PC-9 (cell line): ENCODE data around the gene PLCE1. TPM values are rescaled to one million over a fixed set of nuclear protein-coding genes. Genes with fewer than 3 reads are reported as not detected.

Source experiments
- Bru-seq: library from RNA; stranded (reverse); fragments of 400-500 nt; gene quantifications from one replicate; lab custom pipeline; 2021; lab: Mats Ljungman, UMichigan
- BruChase-seq, 2 experiments: library from RNA; stranded (reverse); fragments of 400-500 nt; gene quantifications; one replicate each; lab custom pipeline; 2021; lab: Mats Ljungman, UMichigan
- BruUV-seq: library from RNA; stranded (reverse); fragments of 400-500 nt; replicated peaks from 2 replicates; lab custom pipeline; 2021; lab: Mats Ljungman, UMichigan
- CTCF ChIA-PET: fragments of 300-600 bp; sonication (Branson Sonifier 250); formaldehyde crosslinking; loops from one replicate; lab custom pipeline; 2022; ENCODE audit warnings: antibody characterized with exemption; lab: Charles Lee
- POLR2A ChIA-PET: fragments of 300-600 bp; sonication (Branson Sonifier 250); formaldehyde crosslinking; loops from one replicate; lab custom pipeline; 2022; ENCODE audit warnings: antibody characterized with exemption; ENCODE audit not compliant: unreplicated experiment; lab: Charles Lee
- DNase-seq, 2 experiments: peaks; one replicate each; pipeline versions ENCODE4 v3.0.0 to v3.0.0-alpha.2; 2015 to 2022; ENCODE audit warnings: mixed read lengths in 1 of 2
- H2AFZ ChIP-seq: fragments of 200-600 bp; sonication (generic); 2 replicates; pipeline ENCODE4 v1.8.1; 2017; ENCODE audit warnings: antibody characterized with exemption
- H3F3A ChIP-seq: fragments of 200-600 bp; sonication (generic); 2 replicates; pipeline ENCODE4 v1.8.1; 2017; ENCODE audit warnings: antibody characterized with exemption, mild to moderate bottlenecking, low read depth; ENCODE audit not compliant: insufficient read depth
- H3K27ac ChIP-seq: fragments of 200-600 bp; sonication (generic); 2 replicates; pipeline ENCODE4 v1.6.1; 2016; ENCODE audit warnings: mixed run types
- H3K27me3 ChIP-seq: fragments of 200-600 bp; sonication (generic); 2 replicates; pipeline ENCODE4 v1.6.1; 2016; ENCODE audit warnings: low read depth, mixed run types; ENCODE audit not compliant: insufficient read depth
- H3K36me3 ChIP-seq: fragments of 200-600 bp; sonication (generic); 2 replicates; pipeline ENCODE4 v1.6.1; 2016; ENCODE audit warnings: low read depth, mixed run types
- H3K4me1 ChIP-seq: fragments of 200-600 bp; sonication (generic); replicated peaks from 2 replicates; pipeline ENCODE4 v1.6.1; 2016; ENCODE audit warnings: mixed run types; ENCODE audit not compliant: insufficient read depth
- H3K4me2 ChIP-seq: fragments of 200-600 bp; sonication (generic); 2 replicates; pipeline ENCODE4 v1.6.1; 2017; ENCODE audit warnings: mixed run types
- H3K4me3 ChIP-seq: fragments of 200-600 bp; sonication (generic); 2 replicates; pipeline ENCODE4 v1.6.1; 2016; ENCODE audit warnings: mixed run types
- H3K79me2 ChIP-seq: fragments of 200-600 bp; sonication (generic); 2 replicates; pipeline ENCODE4 v1.6.1; 2017; ENCODE audit warnings: low read depth, mixed run types
- H3K9me2 ChIP-seq: fragments of 200-600 bp; sonication (generic); 2 replicates; pipeline ENCODE4 v1.8.1; 2017; ENCODE audit warnings: mild to moderate bottlenecking; ENCODE audit not compliant: insufficient read depth
- H3K9me3 ChIP-seq: fragments of 200-600 bp; sonication (generic); 2 replicates; pipeline ENCODE4 v1.8.1; 2016; ENCODE audit warnings: low read depth; ENCODE audit not compliant: insufficient read depth
- H4K20me1 ChIP-seq: fragments of 200-600 bp; sonication (generic); 2 replicates; pipeline ENCODE4 v1.8.1; 2017; ENCODE audit not compliant: insufficient read depth
- CTCF ChIP-seq: fragments of 200-600 bp; sonication (generic); conservative IDR thresholded peaks from 2 replicates; pipeline ENCODE4 v1.6.1; 2017; ENCODE audit warnings: mixed run types, antibody characterized with exemption, mild to moderate bottlenecking, moderate library complexity
- EZH2 ChIP-seq: fragments of 200-600 bp; sonication (generic); IDR thresholded peaks from 2 replicates; pipeline ENCODE4 v1.8.0; 2017; ENCODE audit warnings: antibody characterized with exemption, low read depth
- intact Hi-C: fragments of 100-400 bp; cut with micrococcal nuclease; formaldehyde crosslinking; loops from one replicate; pipeline ENCODE4 v1.10.0; 2022; ENCODE audit not compliant: unreplicated experiment
- long read RNA-seq: library from polyadenylated mRNA; stranded (forward); transcript quantifications from one replicate; pipeline ENCODE4 v2.0.0, GENCODE V29; 2022
- total RNA-seq: library from RNA; stranded (reverse); gene quantifications from 2 replicates; pipeline ENCODE4 v1.2.3, GENCODE V29; 2021

Gene PLCE1
- total RNA-seq = 14.8 and 15.2 TPM in 2 replicates
- Bru-seq, nascent RNA = percentile 76 among the genes with signal in this experiment
- BruChase-seq, experiment 1, labeled RNA remaining after a 2-hour chase = percentile 71 among the genes with signal in this experiment
- percentile 65 among the genes with signal in this experiment for BruChase-seq, experiment 2, labeled RNA remaining after a 6-hour chase
- long read RNA-seq, full-length matches to known transcripts = 2 of 17 reads
- long read RNA-seq, partial matches to known transcripts = 4 of 17 reads
- long read RNA-seq, other reads (novel, unspliced or antisense) = 11 of 17 reads

DNA sequence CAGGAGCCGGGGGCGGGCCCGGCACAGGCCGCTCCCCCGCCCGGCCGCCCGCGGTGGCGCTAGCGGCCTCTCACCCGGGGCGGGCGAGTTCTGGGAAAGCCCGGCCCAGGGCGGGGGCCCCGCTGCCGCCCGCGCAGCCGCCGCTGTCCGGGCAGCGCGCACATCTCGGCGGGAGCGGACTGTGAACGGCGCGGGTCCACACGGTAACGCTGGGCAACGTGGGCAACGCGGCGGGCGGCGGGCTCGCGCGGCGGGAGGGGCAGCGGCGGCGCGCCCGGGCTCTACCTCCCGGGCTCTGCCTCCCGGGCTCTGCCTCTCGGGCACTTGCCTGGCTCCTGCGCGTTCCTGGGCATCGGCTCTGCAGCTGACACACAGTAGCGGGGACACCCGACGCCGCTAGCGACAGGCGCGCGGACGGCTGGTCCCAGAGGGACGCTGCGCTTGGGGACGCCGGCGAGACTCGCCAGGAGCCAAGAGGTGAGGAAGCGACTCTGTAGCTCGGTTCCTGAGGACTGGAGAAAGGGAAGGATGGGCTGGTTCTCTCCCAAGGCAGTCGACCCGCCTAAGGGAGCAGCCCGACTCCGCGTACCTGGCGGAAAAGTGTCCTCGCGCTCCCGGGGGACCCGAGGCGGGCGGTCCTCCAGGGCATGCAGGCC is at the start of gene PLCE1:
TSS of gene PLCE1 (plus strand) at position 150 of the 656 bp plus-strand sequence. CDS start 37,116 bp downstream, outside the sequence.
- peak; percentile 42 to 65 for DNase-seq
- CTCF ChIA-PET = no interaction called here
- Histone ChIP-seq H3K36me3 (no peaks in the 10 kb centered on the region), H3K4me2 (peak within 1 kb of the TSS; percentile 78), H4K20me1 (no peaks in the 10 kb centered on the region), H2AFZ (peak within 1 kb of the TSS; percentile 91), H3F3A (peaks cover 29% of the 10 kb centered on the region), H3K4me1 (peaks cover 56% of the 10 kb centered on the region), H3K9me2 (no peaks in the 10 kb centered on the region), H3K4me3 (peak within 1 kb of the TSS; percentile 79), H3K27me3 (no peaks in the 10 kb centered on the region), H3K27ac (no peak within 1 kb of the TSS; the same call in 1 of the 2 replicates), H3K79me2 (peaks cover 45% of the 10 kb centered on the region), H3K9me3 (no peaks in the 10 kb centered on the region)
- no TSS peak for BruUV-seq
- intact Hi-C loops = loop anchor here (2.0 to 10.0 kb wide), 2 partner anchors 49 to 79 kb away; no protein-coding TSS in a partner anchor
- TF ChIP-seq CTCF = no peak
- no peak for TF ChIP-seq EZH2
- POLR2A ChIA-PET = interaction anchor here (0.6 to 0.7 kb wide), 2 partner anchors 104 to 313 kb away, joined by 4 to 5 read pairs; no protein-coding TSS in a partner anchor

DNA sequence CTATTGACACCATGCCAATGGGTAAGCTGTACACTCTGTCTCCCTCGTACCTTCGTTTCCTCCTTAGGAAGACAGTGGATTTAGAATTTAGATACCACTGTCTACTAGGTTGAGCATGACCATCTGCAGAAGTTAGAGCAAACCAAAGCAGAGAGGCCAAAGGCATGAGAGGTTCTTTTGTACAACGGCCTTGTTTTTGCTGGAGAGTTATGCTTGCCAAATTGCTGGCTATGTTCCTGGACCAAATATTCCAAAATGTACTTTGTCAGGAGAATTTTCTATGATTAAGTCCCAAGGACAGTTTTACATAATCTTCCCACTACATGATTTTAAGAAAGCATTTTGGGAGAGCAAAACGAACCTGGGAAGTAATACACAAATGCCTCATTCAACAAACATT is 47.9 kb upstream of the PLCE1 start:
- no peak for DNase-seq
- ChIA-PET CTCF (no interaction called here), POLR2A (no interaction called here)
- H3F3A ChIP-seq = no peaks in the 10 kb centered on the region
- H3K4me1 ChIP-seq = no peaks in the 10 kb centered on the region
- no peaks in the 10 kb centered on the region for H3K9me3 ChIP-seq
- no TSS peak for BruUV-seq
- H3K36me3 ChIP-seq = no peaks in the 10 kb centered on the region
- no peak overlapping the region for H3K27ac ChIP-seq
- H3K79me2 ChIP-seq = no peaks in the 10 kb centered on the region
- no peaks in the 10 kb centered on the region for H3K9me2 ChIP-seq
- intact Hi-C loops = no loop called here
- H2AFZ ChIP-seq = no peak overlapping the region
- H3K4me2 ChIP-seq = no peak overlapping the region
- H3K27me3 ChIP-seq = no peaks in the 10 kb centered on the region
- no peaks in the 10 kb centered on the region for H4K20me1 ChIP-seq
- H3K4me3 ChIP-seq = no peak overlapping the region
- TF ChIP-seq EZH2 (no peak), CTCF (no peak)

GRCh38 chr10:93947055-93947454 is 46.7 kb upstream of the PLCE1 start:
- no peak for TF ChIP-seq EZH2
- TF ChIP-seq CTCF = no peak
- H4K20me1 ChIP-seq = no peaks in the 10 kb centered on the region
- no peaks in the 10 kb centered on the region for H3K27me3 ChIP-seq
- H3F3A ChIP-seq = no peaks in the 10 kb centered on the region
- no TSS peak for BruUV-seq
- no peaks in the 10 kb centered on the region for H3K79me2 ChIP-seq
- H3K9me3 ChIP-seq = no peaks in the 10 kb centered on the region
- H3K36me3 ChIP-seq = no peaks in the 10 kb centered on the region
- no peaks in the 10 kb centered on the region for H3K4me1 ChIP-seq
- H3K4me3 ChIP-seq = no peak overlapping the region
- no peak overlapping the region for H3K4me2 ChIP-seq
- intact Hi-C loops = no loop called here
- no peak overlapping the region for H2AFZ ChIP-seq
- peak in 1 of 2 experiments; percentile 45 for DNase-seq
- H3K27ac ChIP-seq = no peak overlapping the region
- H3K9me2 ChIP-seq = no peaks in the 10 kb centered on the region
- POLR2A ChIA-PET = no interaction called here
- CTCF ChIA-PET = no interaction called here
